Colonic mucosa (tissue), 4 donors: ENCODE measurements around the gene DAND5. TPM values are rescaled to one million over a fixed set of nuclear protein-coding genes. Genes with fewer than 3 reads are reported as not detected.

Source experiments
- DNase-seq: peaks from one replicate; pipeline ENCODE4 v3.0.0-alpha.2; 2020
- H3K27ac ChIP-seq: fragments of 200-600 bp; one replicate; pipeline ENCODE4 v1.8.0; 2021
- H3K27me3 ChIP-seq: fragments of 200-600 bp; one replicate; pipeline ENCODE4 v1.8.0; 2021
- H3K36me3 ChIP-seq: fragments of 200-600 bp; one replicate; pipeline ENCODE4 v1.8.0; 2021
- H3K4me1 ChIP-seq: fragments of 200-600 bp; one replicate; pipeline ENCODE4 v1.8.0; 2021; ENCODE audit warnings: mild to moderate bottlenecking
- H3K4me3 ChIP-seq: fragments of 200-600 bp; one replicate; pipeline ENCODE4 v1.8.0; 2021
- H3K9ac ChIP-seq, 2 donors: one replicate each; pipeline ENCODE4 v1.7.0; 2013; ENCODE audit warnings: control low read depth in 2 of 2, low read depth in 2 of 2, low read length in 2 of 2
- H3K9me3 ChIP-seq: fragments of 200-600 bp; one replicate; pipeline ENCODE4 v1.8.0; 2021
- CTCF ChIP-seq: fragments of 200-600 bp; IDR thresholded peaks from one replicate; pipeline ENCODE4 v1.8.0; 2022; ENCODE audit warnings: antibody characterized with exemption, mild to moderate bottlenecking
- intact Hi-C: fragments of 100-400 bp; cut with DNase I; formaldehyde crosslinking; loops from one replicate; pipeline ENCODE4 v1.14.1; 2022
- total RNA-seq, 2 donors: library from RNA; stranded (reverse); fragmentation: NEBNext Ultra II Directional in 1 of 2; extraction: Animal tissue kit (Norgen Biotek cat#: 25700) in 1 of 2; gene quantifications; one replicate each; pipeline ENCODE4 v1.2.1, GENCODE V29; 2021
- donor health status: healthy.
- donor health status: DM: no; HTN: no; CAD: no.
- donor health status: DM: no; HTN: no; CAD: no.

The DAND5 gene
- total RNA-seq, 2 donors from 2014 or later: 0.19 to 0.27 TPM

DNA sequence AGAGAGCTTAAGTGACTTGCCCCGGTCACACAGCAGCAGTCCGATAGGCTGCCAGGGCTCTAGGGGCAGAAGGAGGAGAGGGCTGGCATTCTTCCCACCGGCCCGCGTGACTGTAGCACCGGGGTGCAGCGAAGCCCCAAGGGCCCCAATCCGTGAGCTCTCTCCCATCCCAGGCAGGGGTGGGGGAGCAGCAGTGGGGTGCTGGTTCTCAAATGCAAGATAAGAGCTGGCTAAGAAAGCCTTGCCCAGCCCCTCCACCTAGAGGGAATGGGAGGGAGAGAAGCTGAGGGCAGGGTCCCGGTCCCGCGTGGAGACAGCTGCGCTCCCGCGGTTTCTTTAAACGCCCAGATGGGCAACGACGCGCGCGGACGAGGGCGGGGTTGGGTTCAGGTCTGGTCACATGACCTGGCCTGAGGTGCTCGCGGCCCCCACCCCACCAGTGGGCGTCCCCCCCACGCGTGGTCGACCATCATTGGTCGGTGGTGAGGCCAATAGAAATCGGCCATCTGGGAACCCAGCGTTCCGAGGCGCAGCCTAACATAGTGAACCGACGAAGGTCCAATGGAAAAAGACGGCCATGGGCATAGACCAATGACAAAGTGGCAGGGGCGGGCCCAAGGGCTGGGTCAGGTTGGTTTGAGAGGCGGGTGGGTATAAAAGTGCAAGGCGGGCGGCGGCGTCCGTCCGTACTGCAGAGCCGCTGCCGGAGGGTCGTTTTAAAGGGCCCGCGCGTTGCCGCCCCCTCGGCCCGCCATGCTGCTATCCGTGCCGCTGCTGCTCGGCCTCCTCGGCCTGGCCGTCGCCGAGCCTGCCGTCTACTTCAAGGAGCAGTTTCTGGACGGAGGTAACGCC lies 31.2 kb upstream of the DAND5 start, which contains the start of gene CALR:
TSS of gene CALR (plus strand) at position 683 of the 852 bp plus-strand sequence. CDS start at position 754, 71 bp downstream.
- no peaks in the 10 kb centered on the region for H3K9me3 ChIP-seq
- TF ChIP-seq CTCF: no peak
- H3K36me3 ChIP-seq: peaks cover 24% of the 10 kb centered on the region
- H3K4me3 ChIP-seq: peak within 1 kb of the TSS; percentile 100
- intact Hi-C loops: no loop called here
- peak within 1 kb of the TSS; percentile 96 to 99 for H3K9ac ChIP-seq
- H3K4me1 ChIP-seq: peaks cover 19% of the 10 kb centered on the region
- peak; percentile 99 for DNase-seq
- no peaks in the 10 kb centered on the region for H3K27me3 ChIP-seq
- H3K27ac ChIP-seq: peak within 1 kb of the TSS; percentile 96

DNA sequence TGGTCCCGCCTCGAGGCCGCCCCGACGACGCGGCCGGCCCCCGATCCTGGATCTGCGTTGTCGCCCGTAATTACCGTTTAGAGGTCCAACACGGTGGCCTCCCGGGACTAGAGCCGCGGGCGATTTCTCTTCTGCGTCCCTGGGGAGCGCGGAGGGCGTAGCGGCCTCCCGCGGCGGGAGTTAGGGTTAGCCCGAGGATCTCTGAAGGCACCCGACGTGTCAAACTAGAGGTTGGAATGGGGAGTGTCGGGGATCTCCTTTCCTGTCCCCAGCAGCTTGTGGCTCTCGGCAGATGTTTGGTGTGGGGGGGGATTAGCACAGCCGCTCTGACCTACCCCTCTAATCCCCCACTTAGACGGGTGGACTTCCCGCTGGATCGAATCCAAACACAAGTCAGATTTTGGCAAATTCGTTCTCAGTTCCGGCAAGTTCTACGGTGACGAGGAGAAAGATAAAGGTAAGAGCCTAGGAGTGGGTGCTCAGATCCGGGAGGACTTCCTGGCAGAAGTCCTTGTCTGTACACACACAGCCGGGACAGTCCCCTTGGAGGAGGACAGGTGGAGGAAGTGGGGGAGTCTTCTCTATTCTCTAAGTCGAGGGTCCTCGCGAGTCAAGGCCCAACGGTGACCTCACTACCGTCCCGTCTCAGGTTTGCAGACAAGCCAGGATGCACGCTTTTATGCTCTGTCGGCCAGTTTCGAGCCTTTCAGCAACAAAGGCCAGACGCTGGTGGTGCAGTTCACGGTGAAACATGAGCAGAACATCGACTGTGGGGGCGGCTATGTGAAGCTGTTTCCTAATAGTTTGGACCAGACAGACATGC lies 30.4 kb upstream of the DAND5 start:
- Histone ChIP-seq H3K9me3 (no peaks in the 10 kb centered on the region), H3K9ac (peak overlapping the region; percentile 96 to 99), H3K27me3 (no peaks in the 10 kb centered on the region), H3K4me1 (peaks cover 19% of the 10 kb centered on the region), H3K4me3 (peak overlapping the region; percentile 100), H3K36me3 (peaks cover 31% of the 10 kb centered on the region), H3K27ac (peak overlapping the region; percentile 96)
- TF ChIP-seq CTCF: no peak
- intact Hi-C loops: no loop called here
- peak; percentile 46 for DNase-seq

- no peaks in the 10 kb centered on the region for H3K27me3 ChIP-seq
- H3K4me3 ChIP-seq: peak overlapping the region; percentile 100
- intact Hi-C loops: no loop called here
- no peaks in the 10 kb centered on the region for H3K9me3 ChIP-seq
- peak overlapping the region; percentile 96 for H3K27ac ChIP-seq
- peaks cover 31% of the 10 kb centered on the region for H3K36me3 ChIP-seq
- DNase-seq: no peak
- H3K4me1 ChIP-seq: peaks cover 19% of the 10 kb centered on the region
- no peak for TF ChIP-seq CTCF
- peak overlapping the region in 1 of 2 donors; percentile 99 for H3K9ac ChIP-seq
Measured at GRCh38 chr19:12939975-12940423, 29.4 kb upstream of the DAND5 start.

GRCh38 chr19:12940897-12941296 lies 28.5 kb upstream of the DAND5 start:
- Histone ChIP-seq H3K9ac (peak overlapping the region in 1 of 2 donors; percentile 99), H3K4me1 (peaks cover 19% of the 10 kb centered on the region), H3K36me3 (peaks cover 31% of the 10 kb centered on the region), H3K4me3 (no peak overlapping the region), H3K27me3 (no peaks in the 10 kb centered on the region), H3K27ac (no peak overlapping the region), H3K9me3 (no peaks in the 10 kb centered on the region)
- intact Hi-C loops: no loop called here
- no peak for TF ChIP-seq CTCF
- DNase-seq: no peak

DNA sequence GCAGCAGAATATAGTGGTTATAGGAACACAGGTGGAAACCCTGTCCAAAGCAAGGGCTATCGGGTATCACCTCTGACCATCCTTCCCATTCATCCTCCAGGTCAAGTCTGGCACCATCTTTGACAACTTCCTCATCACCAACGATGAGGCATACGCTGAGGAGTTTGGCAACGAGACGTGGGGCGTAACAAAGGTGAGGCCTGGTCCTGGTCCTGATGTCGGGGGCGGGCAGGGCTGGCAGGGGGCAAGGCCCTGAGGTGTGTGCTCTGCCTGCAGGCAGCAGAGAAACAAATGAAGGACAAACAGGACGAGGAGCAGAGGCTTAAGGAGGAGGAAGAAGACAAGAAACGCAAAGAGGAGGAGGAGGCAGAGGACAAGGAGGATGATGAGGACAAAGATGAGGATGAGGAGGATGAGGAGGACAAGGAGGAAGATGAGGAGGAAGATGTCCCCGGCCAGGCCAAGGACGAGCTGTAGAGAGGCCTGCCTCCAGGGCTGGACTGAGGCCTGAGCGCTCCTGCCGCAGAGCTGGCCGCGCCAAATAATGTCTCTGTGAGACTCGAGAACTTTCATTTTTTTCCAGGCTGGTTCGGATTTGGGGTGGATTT lies 25.8 kb upstream of the DAND5 start:
- Histone ChIP-seq H3K9me3 (no peaks in the 10 kb centered on the region), H3K27ac (no peak overlapping the region), H3K4me1 (peaks cover 28% of the 10 kb centered on the region), H3K4me3 (no peak overlapping the region), H3K36me3 (peaks cover 35% of the 10 kb centered on the region), H3K27me3 (no peaks in the 10 kb centered on the region), H3K9ac (peak overlapping the region in 1 of 2 donors; percentile 26)
- no peak for TF ChIP-seq CTCF
- DNase-seq: no peak
- intact Hi-C loops: loop anchor here (2.0 kb wide), 1 partner anchor 25 kb away; the partner anchor contains the start of gene SYCE2
